VCaP (cell line): ENCODE results near the gene FGD2.

Experiments used
- H3K27ac ChIP-seq: fragments of 450-650 bp; 2 replicates; pipeline ENCODE4 v1.5.1; 2017
- CTCF ChIP-seq: fragments of 450-650 bp; conservative IDR thresholded peaks from 2 replicates; pipeline ENCODE4 v1.5.1; 2017; ENCODE audit warnings: mild to moderate bottlenecking, moderate library complexity

The FGD2 gene

GRCh38 chr6:37004044-37004980 lies 1.1 kb upstream of the FGD2 start:
- no peak overlapping the region for H3K27ac ChIP-seq
- no peak for TF ChIP-seq CTCF

- no peak overlapping the region for H3K27ac ChIP-seq
- no peak for TF ChIP-seq CTCF
These were observed 542 bp downstream of the FGD2 start for GRCh38 chr6:37005827-37006567.

GRCh38 chr6:37006793-37007339 lies 1.4 kb downstream of the FGD2 start:
- H3K27ac ChIP-seq: no peak overlapping the region
- no peak for TF ChIP-seq CTCF

GRCh38 chr6:37007340-37008043 lies 2.0 kb downstream of the FGD2 start:
- no peak for TF ChIP-seq CTCF
- no peak overlapping the region for H3K27ac ChIP-seq

- TF ChIP-seq CTCF: no peak
- H3K27ac ChIP-seq: no peak overlapping the region
These were observed 3.3 kb downstream of the FGD2 start for GRCh38 chr6:37008484-37009465.

GRCh38 chr6:37010402-37010892 lies 5.0 kb downstream of the FGD2 start:
- TF ChIP-seq CTCF: no peak
- no peak overlapping the region for H3K27ac ChIP-seq
